ENCODE data around the gene ZNF407. TPM values are rescaled to one million over a fixed set of nuclear protein-coding genes. Genes with fewer than 3 reads are reported as not detected.

Gene ZNF407
- total RNA-seq, 1 donor, result 16.6 TPM

DNA sequence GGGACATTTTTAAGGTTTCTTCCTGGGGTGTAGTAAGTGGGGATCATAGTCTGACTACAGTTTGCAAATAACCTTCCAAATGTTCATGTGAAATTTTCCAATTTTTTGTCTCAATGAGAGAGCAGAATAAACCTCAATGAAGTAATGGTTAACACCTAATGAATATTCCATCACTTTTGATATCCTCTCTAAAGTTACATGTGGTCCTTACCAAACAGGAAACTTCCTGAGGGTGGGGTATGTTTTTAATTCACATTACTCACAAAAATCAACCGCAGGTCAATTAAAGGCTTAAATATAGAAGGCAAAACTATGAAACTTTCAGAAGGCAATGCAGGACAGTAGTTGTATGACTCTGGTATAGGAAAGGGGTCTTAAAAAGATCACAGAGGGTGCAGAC lies 13.2 kb downstream of the ZNF407 start:
- TF ChIP-seq CTCF (IDR thresholded peaks at IDR 0.05; ENCODE audit: extremely low read depth, low read depth, low read length), result no peak
- Histone ChIP-seq H3K9me3 (ENCODE audit: low read depth, low read length) (no peaks in the 10 kb centered on the region), H3K27me3 (ENCODE audit: insufficient read depth, low read length) (no peaks in the 10 kb centered on the region), H3K27ac (ENCODE audit: low read depth, low read length) (no peak overlapping the region), H3K36me3 (ENCODE audit: insufficient read depth, low read length) (no peaks in the 10 kb centered on the region), H3K4me1 (ENCODE audit: insufficient read depth, low read length) (peaks cover 3% of the 10 kb centered on the region), H4K20me1 (ENCODE audit: insufficient read depth, low read length) (peaks cover 5% of the 10 kb centered on the region), H2AFZ (ENCODE audit: low read length) (no peak overlapping the region), H3K79me2 (ENCODE audit: insufficient read depth, low read length) (peaks cover 38% of the 10 kb centered on the region), H3K4me2 (ENCODE audit: insufficient read depth, low read length) (no peak overlapping the region), H3K4me3 (ENCODE audit: insufficient read depth, low read length) (no peak overlapping the region)
- no peak for DNase-seq (ENCODE audit: insufficient read length, low spot score, missing footprints)

DNA sequence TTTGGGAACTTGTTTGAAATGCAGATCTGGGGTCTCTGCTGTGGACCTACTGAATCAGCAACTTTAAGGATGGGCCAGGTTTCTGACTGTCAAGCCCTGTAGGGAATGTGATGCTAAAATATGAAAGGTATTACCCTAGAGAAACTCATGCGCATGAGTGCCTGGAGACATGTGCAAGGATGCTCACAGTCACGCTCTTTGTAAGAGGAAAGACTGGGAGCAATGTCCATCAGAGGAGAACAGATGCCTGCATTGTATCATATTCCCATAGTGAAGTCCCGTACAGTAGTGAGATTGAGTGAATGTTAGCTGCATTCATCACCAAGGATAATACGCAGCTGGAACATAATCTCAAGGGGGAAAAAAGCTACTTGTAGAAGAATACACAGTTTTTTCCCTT lies 14.1 kb downstream of the ZNF407 start:
- Histone ChIP-seq H3K27ac (ENCODE audit: low read depth, low read length) (no peak overlapping the region), H3K36me3 (ENCODE audit: insufficient read depth, low read length) (no peaks in the 10 kb centered on the region), H3K9me3 (ENCODE audit: low read depth, low read length) (no peaks in the 10 kb centered on the region), H4K20me1 (ENCODE audit: insufficient read depth, low read length) (peaks cover 5% of the 10 kb centered on the region), H3K4me2 (ENCODE audit: insufficient read depth, low read length) (no peak overlapping the region), H3K79me2 (ENCODE audit: insufficient read depth, low read length) (peaks cover 38% of the 10 kb centered on the region), H3K4me1 (ENCODE audit: insufficient read depth, low read length) (peaks cover 3% of the 10 kb centered on the region), H2AFZ (ENCODE audit: low read length) (no peak overlapping the region), H3K27me3 (ENCODE audit: insufficient read depth, low read length) (no peaks in the 10 kb centered on the region), H3K4me3 (ENCODE audit: insufficient read depth, low read length) (no peak overlapping the region)
- TF ChIP-seq CTCF (IDR thresholded peaks at IDR 0.05; ENCODE audit: extremely low read depth, low read depth, low read length), result no peak
- DNase-seq (ENCODE audit: insufficient read length, low spot score, missing footprints), result no peak

GRCh38 chr18:74613381-74613780 lies 15.7 kb downstream of the ZNF407 start:
- H3K79me2 ChIP-seq (ENCODE audit: insufficient read depth, low read length), result peaks cover 37% of the 10 kb centered on the region
- DNase-seq (ENCODE audit: insufficient read length, low spot score, missing footprints), result no peak
- H3K36me3 ChIP-seq (ENCODE audit: insufficient read depth, low read length), result no peaks in the 10 kb centered on the region
- H2AFZ ChIP-seq (ENCODE audit: low read length), result no peak overlapping the region
- H3K4me1 ChIP-seq (ENCODE audit: insufficient read depth, low read length), result peaks cover 3% of the 10 kb centered on the region
- no peak overlapping the region for H3K4me3 ChIP-seq (ENCODE audit: insufficient read depth, low read length)
- H3K27ac ChIP-seq (ENCODE audit: low read depth, low read length), result no peak overlapping the region
- H4K20me1 ChIP-seq (ENCODE audit: insufficient read depth, low read length), result peaks cover 10% of the 10 kb centered on the region
- H3K9me3 ChIP-seq (ENCODE audit: low read depth, low read length), result no peaks in the 10 kb centered on the region
- TF ChIP-seq CTCF (IDR thresholded peaks at IDR 0.05; ENCODE audit: extremely low read depth, low read depth, low read length), result no peak
- no peak overlapping the region for H3K4me2 ChIP-seq (ENCODE audit: insufficient read depth, low read length)
- no peaks in the 10 kb centered on the region for H3K27me3 ChIP-seq (ENCODE audit: insufficient read depth, low read length)

GRCh38 chr18:74616494-74616893 lies 18.8 kb downstream of the ZNF407 start:
- Histone ChIP-seq H3K4me1 (ENCODE audit: insufficient read depth, low read length) (no peaks in the 10 kb centered on the region), H2AFZ (ENCODE audit: low read length) (no peak overlapping the region), H3K79me2 (ENCODE audit: insufficient read depth, low read length) (peaks cover 29% of the 10 kb centered on the region), H3K4me2 (ENCODE audit: insufficient read depth, low read length) (no peak overlapping the region), H4K20me1 (ENCODE audit: insufficient read depth, low read length) (peaks cover 12% of the 10 kb centered on the region), H3K4me3 (ENCODE audit: insufficient read depth, low read length) (no peak overlapping the region), H3K27ac (ENCODE audit: low read depth, low read length) (no peak overlapping the region), H3K9me3 (ENCODE audit: low read depth, low read length) (no peaks in the 10 kb centered on the region), H3K36me3 (ENCODE audit: insufficient read depth, low read length) (no peaks in the 10 kb centered on the region), H3K27me3 (ENCODE audit: insufficient read depth, low read length) (no peaks in the 10 kb centered on the region)
- no peak for DNase-seq (ENCODE audit: insufficient read length, low spot score, missing footprints)
- TF ChIP-seq CTCF (IDR thresholded peaks at IDR 0.05; ENCODE audit: extremely low read depth, low read depth, low read length), result no peak

Data from osteoblast (primary cell).